HG03196 (cell line): ENCODE results near the gene EXD3.
A peak's percentile ranks its signal among the peaks of the same experiment; 100 is the strongest.
"Not testable (repeated sequence)": the region's sequence is repeated elsewhere in the genome, so short reads cannot be mapped to it uniquely, and the experiment has no call there.

ENCODE experiments used
- ATAC-seq: cut with Tn5 transposase; IDR thresholded peaks from one replicate; pipeline ENCODE4 v1.9.1; 2021; ENCODE audit not compliant: unreplicated experiment

The EXD3 gene

GRCh38 chr9:137411645-137412380 is 11.1 kb downstream of the EXD3 start:
- peak; percentile 45 for ATAC-seq

GRCh38 chr9:137411260-137411644 is 11.7 kb downstream of the EXD3 start:
- ATAC-seq: no peak

GRCh38 chr9:137410891-137411249 is 12.1 kb downstream of the EXD3 start:
- ATAC-seq: no peak

GRCh38 chr9:137410236-137410890 is 12.6 kb downstream of the EXD3 start:
- not testable (repeated sequence) for ATAC-seq

GRCh38 chr9:137409515-137409914 is 13.4 kb downstream of the EXD3 start:
- no peak for ATAC-seq

GRCh38 chr9:137408651-137409405 is 14.1 kb downstream of the EXD3 start:
- no peak for ATAC-seq

GRCh38 chr9:137407590-137408300 is 15.2 kb downstream of the EXD3 start:
- no peak for ATAC-seq

- ATAC-seq: no peak
These were observed 15.9 kb downstream of the EXD3 start for GRCh38 chr9:137406876-137407589.

GRCh38 chr9:137406085-137406760 is 16.7 kb downstream of the EXD3 start:
- ATAC-seq: no peak

GRCh38 chr9:137405677-137406081 is 17.3 kb downstream of the EXD3 start:
- ATAC-seq: no peak

- no peak for ATAC-seq
These were observed 17.9 kb downstream of the EXD3 start for GRCh38 chr9:137404961-137405567.

- no peak for ATAC-seq
These were observed 19.7 kb downstream of the EXD3 start for GRCh38 chr9:137403269-137403668.

- ATAC-seq: no peak
These were observed 20.2 kb downstream of the EXD3 start for GRCh38 chr9:137402746-137403145.

- no peak for ATAC-seq
These were observed 24.1 kb downstream of the EXD3 start for GRCh38 chr9:137398561-137399468.

GRCh38 chr9:137397675-137398423 is 25.1 kb downstream of the EXD3 start:
- ATAC-seq: no peak

- no peak for ATAC-seq
These were observed 26.2 kb downstream of the EXD3 start for GRCh38 chr9:137396634-137397367.

GRCh38 chr9:137396227-137396626 is 26.7 kb downstream of the EXD3 start:
- ATAC-seq: no peak
